Measurements from ENCODE around the gene NELFB. TPM values are rescaled to one million over a fixed set of nuclear protein-coding genes. Genes with fewer than 3 reads are reported as not detected.

NELFB gene
- total and polyA plus RNA-seq, 9 of the 15 experiments (the other 6 are each of a cell fraction or from before 2014, with no cell fraction given) = 0.24 to 84.0 (median 29.7) TPM

DNA sequence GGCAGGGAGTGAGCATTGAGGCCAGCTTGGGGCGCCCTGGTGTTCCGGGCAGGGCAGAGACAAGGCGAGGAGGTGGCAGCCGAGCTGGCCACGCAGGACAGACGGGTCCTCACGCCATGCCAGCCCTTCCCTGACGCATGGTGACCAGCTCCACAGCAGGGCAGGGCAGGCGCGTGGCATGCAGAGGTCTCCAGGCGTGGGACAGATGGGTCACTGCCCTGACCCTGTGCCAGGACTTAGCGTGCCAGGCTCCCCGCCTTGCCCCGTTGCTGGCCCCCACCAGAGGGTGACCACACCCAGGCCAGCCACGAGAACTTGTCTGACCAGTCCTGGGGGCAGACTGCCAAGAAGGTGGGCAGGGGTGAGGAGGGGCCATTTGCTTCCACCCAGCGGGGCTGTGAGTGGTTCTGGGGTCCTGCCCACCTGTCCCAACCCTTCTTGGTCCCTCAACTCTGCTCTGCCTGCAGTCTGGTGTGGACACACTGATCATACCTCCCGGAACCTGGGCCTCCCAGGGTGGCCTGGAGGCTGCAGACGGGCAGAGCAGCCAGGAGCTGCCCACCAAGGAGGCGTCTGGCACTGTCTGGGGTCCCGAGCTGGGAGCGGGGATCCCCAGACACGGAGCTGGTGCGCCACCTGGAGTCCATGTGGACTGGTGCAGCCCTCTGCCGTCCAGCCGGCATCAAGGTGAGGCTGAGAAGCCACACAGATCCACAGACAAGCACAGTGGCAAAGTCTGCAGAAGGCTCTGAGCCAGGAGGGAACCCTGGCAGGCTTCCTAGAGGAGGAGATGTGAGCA is 27.9 kb upstream of the NELFB start, which contains the start of gene RNF224 (continued):
- TF ChIP-seq, protein P1, sequence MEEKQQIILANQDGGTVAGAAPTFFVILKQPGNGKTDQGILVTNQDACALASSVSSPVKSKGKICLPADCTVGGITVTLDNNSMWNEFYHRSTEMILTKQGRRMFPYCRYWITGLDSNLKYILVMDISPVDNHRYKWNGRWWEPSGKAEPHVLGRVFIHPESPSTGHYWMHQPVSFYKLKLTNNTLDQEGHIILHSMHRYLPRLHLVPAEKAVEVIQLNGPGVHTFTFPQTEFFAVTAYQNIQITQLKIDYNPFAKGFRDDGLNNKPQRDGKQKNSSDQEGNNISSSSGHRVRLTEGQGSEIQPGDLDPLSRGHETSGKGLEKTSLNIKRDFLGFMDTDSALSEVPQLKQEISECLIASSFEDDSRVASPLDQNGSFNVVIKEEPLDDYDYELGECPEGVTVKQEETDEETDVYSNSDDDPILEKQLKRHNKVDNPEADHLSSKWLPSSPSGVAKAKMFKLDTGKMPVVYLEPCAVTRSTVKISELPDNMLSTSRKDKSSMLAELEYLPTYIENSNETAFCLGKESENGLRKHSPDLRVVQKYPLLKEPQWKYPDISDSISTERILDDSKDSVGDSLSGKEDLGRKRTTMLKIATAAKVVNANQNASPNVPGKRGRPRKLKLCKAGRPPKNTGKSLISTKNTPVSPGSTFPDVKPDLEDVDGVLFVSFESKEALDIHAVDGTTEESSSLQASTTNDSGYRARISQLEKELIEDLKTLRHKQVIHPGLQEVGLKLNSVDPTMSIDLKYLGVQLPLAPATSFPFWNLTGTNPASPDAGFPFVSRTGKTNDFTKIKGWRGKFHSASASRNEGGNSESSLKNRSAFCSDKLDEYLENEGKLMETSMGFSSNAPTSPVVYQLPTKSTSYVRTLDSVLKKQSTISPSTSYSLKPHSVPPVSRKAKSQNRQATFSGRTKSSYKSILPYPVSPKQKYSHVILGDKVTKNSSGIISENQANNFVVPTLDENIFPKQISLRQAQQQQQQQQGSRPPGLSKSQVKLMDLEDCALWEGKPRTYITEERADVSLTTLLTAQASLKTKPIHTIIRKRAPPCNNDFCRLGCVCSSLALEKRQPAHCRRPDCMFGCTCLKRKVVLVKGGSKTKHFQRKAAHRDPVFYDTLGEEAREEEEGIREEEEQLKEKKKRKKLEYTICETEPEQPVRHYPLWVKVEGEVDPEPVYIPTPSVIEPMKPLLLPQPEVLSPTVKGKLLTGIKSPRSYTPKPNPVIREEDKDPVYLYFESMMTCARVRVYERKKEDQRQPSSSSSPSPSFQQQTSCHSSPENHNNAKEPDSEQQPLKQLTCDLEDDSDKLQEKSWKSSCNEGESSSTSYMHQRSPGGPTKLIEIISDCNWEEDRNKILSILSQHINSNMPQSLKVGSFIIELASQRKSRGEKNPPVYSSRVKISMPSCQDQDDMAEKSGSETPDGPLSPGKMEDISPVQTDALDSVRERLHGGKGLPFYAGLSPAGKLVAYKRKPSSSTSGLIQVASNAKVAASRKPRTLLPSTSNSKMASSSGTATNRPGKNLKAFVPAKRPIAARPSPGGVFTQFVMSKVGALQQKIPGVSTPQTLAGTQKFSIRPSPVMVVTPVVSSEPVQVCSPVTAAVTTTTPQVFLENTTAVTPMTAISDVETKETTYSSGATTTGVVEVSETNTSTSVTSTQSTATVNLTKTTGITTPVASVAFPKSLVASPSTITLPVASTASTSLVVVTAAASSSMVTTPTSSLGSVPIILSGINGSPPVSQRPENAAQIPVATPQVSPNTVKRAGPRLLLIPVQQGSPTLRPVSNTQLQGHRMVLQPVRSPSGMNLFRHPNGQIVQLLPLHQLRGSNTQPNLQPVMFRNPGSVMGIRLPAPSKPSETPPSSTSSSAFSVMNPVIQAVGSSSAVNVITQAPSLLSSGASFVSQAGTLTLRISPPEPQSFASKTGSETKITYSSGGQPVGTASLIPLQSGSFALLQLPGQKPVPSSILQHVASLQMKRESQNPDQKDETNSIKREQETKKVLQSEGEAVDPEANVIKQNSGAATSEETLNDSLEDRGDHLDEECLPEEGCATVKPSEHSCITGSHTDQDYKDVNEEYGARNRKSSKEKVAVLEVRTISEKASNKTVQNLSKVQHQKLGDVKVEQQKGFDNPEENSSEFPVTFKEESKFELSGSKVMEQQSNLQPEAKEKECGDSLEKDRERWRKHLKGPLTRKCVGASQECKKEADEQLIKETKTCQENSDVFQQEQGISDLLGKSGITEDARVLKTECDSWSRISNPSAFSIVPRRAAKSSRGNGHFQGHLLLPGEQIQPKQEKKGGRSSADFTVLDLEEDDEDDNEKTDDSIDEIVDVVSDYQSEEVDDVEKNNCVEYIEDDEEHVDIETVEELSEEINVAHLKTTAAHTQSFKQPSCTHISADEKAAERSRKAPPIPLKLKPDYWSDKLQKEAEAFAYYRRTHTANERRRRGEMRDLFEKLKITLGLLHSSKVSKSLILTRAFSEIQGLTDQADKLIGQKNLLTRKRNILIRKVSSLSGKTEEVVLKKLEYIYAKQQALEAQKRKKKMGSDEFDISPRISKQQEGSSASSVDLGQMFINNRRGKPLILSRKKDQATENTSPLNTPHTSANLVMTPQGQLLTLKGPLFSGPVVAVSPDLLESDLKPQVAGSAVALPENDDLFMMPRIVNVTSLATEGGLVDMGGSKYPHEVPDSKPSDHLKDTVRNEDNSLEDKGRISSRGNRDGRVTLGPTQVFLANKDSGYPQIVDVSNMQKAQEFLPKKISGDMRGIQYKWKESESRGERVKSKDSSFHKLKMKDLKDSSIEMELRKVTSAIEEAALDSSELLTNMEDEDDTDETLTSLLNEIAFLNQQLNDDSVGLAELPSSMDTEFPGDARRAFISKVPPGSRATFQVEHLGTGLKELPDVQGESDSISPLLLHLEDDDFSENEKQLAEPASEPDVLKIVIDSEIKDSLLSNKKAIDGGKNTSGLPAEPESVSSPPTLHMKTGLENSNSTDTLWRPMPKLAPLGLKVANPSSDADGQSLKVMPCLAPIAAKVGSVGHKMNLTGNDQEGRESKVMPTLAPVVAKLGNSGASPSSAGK (IDR thresholded peaks at IDR 0.05) = no peak
- TF ChIP-seq RBM17 (IDR thresholded peaks at IDR 0.05; ENCODE audit: borderline replicate concordance, low read depth, low read length) (no peak), SMAD1 (IDR thresholded peaks at IDR 0.05; ENCODE audit: low read depth, low read length, partially characterized antibody) (no peak), ZKSCAN3 (CRISPR knock-in tag; IDR thresholded peaks at IDR 0.05) (no peak), ZFP36 (IDR thresholded peaks at IDR 0.05; ENCODE audit: low read depth, low read length, partially characterized antibody) (peak; percentile 97), SMARCC2 (IDR thresholded peaks at IDR 0.05; ENCODE audit: low read depth) (no peak), ZNF134 (CRISPR knock-in tag; conservative IDR thresholded peaks at IDR 0.05) (no peak), NR2C2 (CRISPR knock-in tag; IDR thresholded peaks at IDR 0.05) (no peak), NR2C2 (tag; IDR thresholded peaks at IDR 0.05) (no peak), CBFB (CRISPR knock-in tag; IDR thresholded peaks at IDR 0.05) (0 out of 2 replicates have a peak, but pooled peaks have one; percentile 72)
- TF ChIP-seq, protein P2, sequence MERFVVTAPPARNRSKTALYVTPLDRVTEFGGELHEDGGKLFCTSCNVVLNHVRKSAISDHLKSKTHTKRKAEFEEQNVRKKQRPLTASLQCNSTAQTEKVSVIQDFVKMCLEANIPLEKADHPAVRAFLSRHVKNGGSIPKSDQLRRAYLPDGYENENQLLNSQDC (CRISPR knock-in tag; IDR thresholded peaks at IDR 0.05) = no peak
- TF ChIP-seq, protein P3, sequence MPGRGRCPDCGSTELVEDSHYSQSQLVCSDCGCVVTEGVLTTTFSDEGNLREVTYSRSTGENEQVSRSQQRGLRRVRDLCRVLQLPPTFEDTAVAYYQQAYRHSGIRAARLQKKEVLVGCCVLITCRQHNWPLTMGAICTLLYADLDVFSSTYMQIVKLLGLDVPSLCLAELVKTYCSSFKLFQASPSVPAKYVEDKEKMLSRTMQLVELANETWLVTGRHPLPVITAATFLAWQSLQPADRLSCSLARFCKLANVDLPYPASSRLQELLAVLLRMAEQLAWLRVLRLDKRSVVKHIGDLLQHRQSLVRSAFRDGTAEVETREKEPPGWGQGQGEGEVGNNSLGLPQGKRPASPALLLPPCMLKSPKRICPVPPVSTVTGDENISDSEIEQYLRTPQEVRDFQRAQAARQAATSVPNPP (IDR thresholded peaks at IDR 0.05; ENCODE audit: borderline replicate concordance, insufficient read depth, insufficient read length) = no peak
- TF ChIP-seq, protein P4, sequence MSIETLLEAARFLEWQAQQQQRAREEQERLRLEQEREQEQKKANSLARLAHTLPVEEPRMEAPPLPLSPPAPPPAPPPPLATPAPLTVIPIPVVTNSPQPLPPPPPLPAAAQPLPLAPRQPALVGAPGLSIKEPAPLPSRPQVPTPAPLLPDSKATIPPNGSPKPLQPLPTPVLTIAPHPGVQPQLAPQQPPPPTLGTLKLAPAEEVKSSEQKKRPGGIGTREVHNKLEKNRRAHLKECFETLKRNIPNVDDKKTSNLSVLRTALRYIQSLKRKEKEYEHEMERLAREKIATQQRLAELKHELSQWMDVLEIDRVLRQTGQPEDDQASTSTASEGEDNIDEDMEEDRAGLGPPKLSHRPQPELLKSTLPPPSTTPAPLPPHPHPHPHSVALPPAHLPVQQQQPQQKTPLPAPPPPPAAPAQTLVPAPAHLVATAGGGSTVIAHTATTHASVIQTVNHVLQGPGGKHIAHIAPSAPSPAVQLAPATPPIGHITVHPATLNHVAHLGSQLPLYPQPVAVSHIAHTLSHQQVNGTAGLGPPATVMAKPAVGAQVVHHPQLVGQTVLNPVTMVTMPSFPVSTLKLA (conservative IDR thresholded peaks at IDR 0.05) = 0 out of 4 replicates have a peak, but pooled peaks of 1 of the 2 experiments have one; percentile 37
